K562 treated with DMSO at 1 percent for 4 hours (cell line): ENCODE measurements around the gene ZNF157. TPM values are rescaled to one million over a fixed set of nuclear protein-coding genes. Genes with fewer than 3 reads are reported as not detected.

ENCODE experiments used
- total RNA-seq: library from RNA; unstranded; fragments of 300-600 nt; gene quantifications from 2 replicates; pipeline ENCODE4 v1.2.3, GENCODE V29; 2022; ENCODE audit not compliant: insufficient read depth

The ZNF157 gene
- not detected in 2 replicates for total RNA-seq

GRCh38 chrX:47370278-47370677 is at the start of gene ZNF157:
ZNF157 (plus strand) TSS chrX:47370578; CDS start chrX:47370669, 91 bp downstream.

Other genes with a start within 250 kb of the ZNF157 start
- 160 and 168 TPM in 2 replicates for gene NDUFB11, start 225.9 kb upstream of the ZNF157 start, total RNA-seq
- 53.9 and 60.0 TPM in 2 replicates for gene RBM10, start 225.4 kb upstream of the ZNF157 start, total RNA-seq
- 176 and 178 TPM in 2 replicates for gene UBA1, start 176.7 kb upstream of the ZNF157 start, total RNA-seq
- gene CDK16, start 151.9 kb upstream of the ZNF157 start, total RNA-seq = 65.2 and 87.5 TPM in 2 replicates
- gene USP11, start 137.6 kb upstream of the ZNF157 start, total RNA-seq = 32.1 and 35.7 TPM in 2 replicates
- 3.1 and 4.0 TPM in 2 replicates for gene ZNF41, start 112.6 kb downstream of the ZNF157 start, total RNA-seq
- gene ARAF, start 190.6 kb downstream of the ZNF157 start, total RNA-seq = 39.7 and 46.1 TPM in 2 replicates
- gene TIMP1, start 211.9 kb downstream of the ZNF157 start, total RNA-seq = 298 and 325 TPM in 2 replicates
- gene SYN1, start 249.3 kb downstream of the ZNF157 start, total RNA-seq = 0.61 TPM in 1 of 2 replicates, not detected in the other